ENCODE measurements around the gene ECHDC1.

- TF ChIP-seq EZH2 (IDR thresholded peaks at IDR 0.05; ENCODE audit: insufficient read depth, poor library complexity, severe bottlenecking) (no peak), EZH2phosphoT487 (IDR thresholded peaks at IDR 0.05; ENCODE audit: insufficient read depth, low read depth) (no peak)
Measured at GRCh38 chr6:127319686-127320085, 23.7 kb downstream of the ECHDC1 start.

Data from GM23248 (cell line).